Erythroblast (primary cell): ENCODE data around the gene XYLT1.

Experiments
- GATA1 ChIP-seq: IDR thresholded peaks from 2 replicates; pipeline ENCODE4 v1.6.1; 2011; ENCODE audit warnings: low read depth, mild to moderate bottlenecking, control low read depth, low read length, moderate library complexity
- POLR2A ChIP-seq: IDR thresholded peaks from 2 replicates; pipeline ENCODE4 v1.6.1; 2011; ENCODE audit warnings: mild to moderate bottlenecking, low read length

DNA sequence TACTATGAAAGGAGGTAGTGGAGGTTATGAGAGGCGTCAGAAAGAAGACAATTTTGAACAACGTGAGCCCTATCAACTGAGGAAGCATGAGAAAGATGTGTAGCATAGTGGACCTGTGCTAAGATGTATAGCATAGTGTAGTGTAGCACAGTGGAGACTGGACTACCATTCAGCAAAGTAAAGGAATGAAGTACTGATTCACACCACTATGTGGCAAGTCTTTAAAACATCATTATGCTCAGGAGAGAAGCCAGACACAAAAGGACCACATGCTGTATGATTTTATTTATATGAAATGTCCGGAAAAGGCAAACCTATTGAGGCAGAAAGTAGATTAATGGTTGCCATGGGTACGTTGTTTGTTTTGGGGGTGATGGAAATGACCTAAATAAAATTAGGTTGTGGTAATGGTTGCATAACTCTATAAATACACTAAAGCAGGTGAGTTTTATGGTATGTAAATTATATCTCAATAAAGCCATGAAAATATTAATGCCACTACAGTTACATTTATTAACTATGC is 20.4 kb upstream of the XYLT1 start:
- TF ChIP-seq POLR2A: no peak
- no peak for TF ChIP-seq GATA1
